Renal pelvis (tissue), 4 donors: ENCODE measurements around the gene PIK3C2G. TPM values are rescaled to one million over a fixed set of nuclear protein-coding genes. Genes with fewer than 3 reads are reported as not detected.
"Not testable (repeated sequence)": the region's sequence is repeated elsewhere in the genome, so short reads cannot be mapped to it uniquely, and the experiment has no call there.

Experiments used
- DNase-seq: peaks from one replicate; pipeline ENCODE4 v3.0.0-alpha.2; 2013
- polyA plus RNA-seq, 3 donors: library from polyadenylated mRNA; unstranded; fragments of 120-200 nt; gene quantifications; one replicate each; pipeline ENCODE4 v1.2.1, GENCODE V29; 2013; ENCODE audit not compliant: insufficient read length in 3 of 3

Gene PIK3C2G
- polyA plus RNA-seq, 3 donors: 3.6 to 5.2 (median 4.3) TPM

GRCh38 chr12:18472304-18472703, 211.0 kb downstream of the PIK3C2G start:
- no peak for DNase-seq

- DNase-seq: peak; percentile 55
Measured at GRCh38 chr12:18472806-18473205, 211.5 kb downstream of the PIK3C2G start.

GRCh38 chr12:18476861-18477260, 215.5 kb downstream of the PIK3C2G start:
- DNase-seq: no peak

- no peak for DNase-seq
Measured at GRCh38 chr12:18479256-18479655, 217.9 kb downstream of the PIK3C2G start.

GRCh38 chr12:18482601-18483120, 221.3 kb downstream of the PIK3C2G start:
- no peak for DNase-seq

- DNase-seq: no peak
Measured at GRCh38 chr12:18483698-18484325, 222.5 kb downstream of the PIK3C2G start.

GRCh38 chr12:18486036-18486435, 224.7 kb downstream of the PIK3C2G start:
- no peak for DNase-seq

GRCh38 chr12:18487509-18487908, 226.2 kb downstream of the PIK3C2G start:
- no peak for DNase-seq

- DNase-seq: no peak
Measured at GRCh38 chr12:18492372-18493025, 231.2 kb downstream of the PIK3C2G start.

GRCh38 chr12:18496156-18496555, 234.8 kb downstream of the PIK3C2G start:
- no peak for DNase-seq

GRCh38 chr12:18500160-18500574, 238.8 kb downstream of the PIK3C2G start:
- DNase-seq: not testable (repeated sequence)

- DNase-seq: not testable (repeated sequence)
Measured at GRCh38 chr12:18500736-18501135, 239.4 kb downstream of the PIK3C2G start.

GRCh38 chr12:18502422-18502968, 241.2 kb downstream of the PIK3C2G start:
- DNase-seq: no peak

GRCh38 chr12:18521461-18521860, 260.1 kb downstream of the PIK3C2G start:
- DNase-seq: no peak

- no peak for DNase-seq
Measured at GRCh38 chr12:18522806-18523205, 261.5 kb downstream of the PIK3C2G start.

GRCh38 chr12:18542497-18542896, 281.2 kb downstream of the PIK3C2G start:
- DNase-seq: not testable (repeated sequence)

- peak; percentile 15 for DNase-seq
Measured at GRCh38 chr12:18546399-18546798, 285.1 kb downstream of the PIK3C2G start.

GRCh38 chr12:18549598-18549997, 288.3 kb downstream of the PIK3C2G start:
- no peak for DNase-seq

- no peak for DNase-seq
Measured at GRCh38 chr12:18551106-18551505, 289.8 kb downstream of the PIK3C2G start.

- DNase-seq: no peak
Measured at GRCh38 chr12:18551701-18552100, 290.4 kb downstream of the PIK3C2G start.

GRCh38 chr12:18552829-18553228, 291.5 kb downstream of the PIK3C2G start:
- no peak for DNase-seq

- no peak for DNase-seq
Measured at GRCh38 chr12:18556161-18556560, 294.8 kb downstream of the PIK3C2G start.

GRCh38 chr12:18559242-18559641, 297.9 kb downstream of the PIK3C2G start:
- DNase-seq: no peak
